Measurements from ENCODE around the gene STX2.
"Not testable (repeated sequence)": the region's sequence is repeated elsewhere in the genome, so short reads cannot be mapped to it uniquely, and the experiment has no call there.

Gene STX2

DNA sequence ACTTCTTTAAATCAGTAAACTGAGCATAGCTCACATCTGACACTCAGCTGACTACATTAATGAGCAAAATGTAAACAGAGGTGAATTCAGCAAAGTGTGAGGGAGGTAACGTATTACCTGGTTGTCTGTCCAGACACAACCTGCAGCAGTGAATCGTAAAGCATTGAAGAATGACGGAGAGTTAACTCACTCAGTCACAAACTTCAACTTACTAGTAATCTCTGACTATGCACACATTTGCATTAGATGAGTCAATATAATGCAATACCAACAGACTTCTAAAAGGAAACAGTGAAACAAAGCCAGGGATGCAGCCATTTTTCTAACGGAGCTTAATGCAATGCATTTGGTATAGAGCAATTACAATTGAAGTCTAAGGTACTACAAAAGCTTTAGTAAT is 40.0 kb downstream of the STX2 start:
- DNase-seq (ENCODE audit: low read depth): no peak

DNA sequence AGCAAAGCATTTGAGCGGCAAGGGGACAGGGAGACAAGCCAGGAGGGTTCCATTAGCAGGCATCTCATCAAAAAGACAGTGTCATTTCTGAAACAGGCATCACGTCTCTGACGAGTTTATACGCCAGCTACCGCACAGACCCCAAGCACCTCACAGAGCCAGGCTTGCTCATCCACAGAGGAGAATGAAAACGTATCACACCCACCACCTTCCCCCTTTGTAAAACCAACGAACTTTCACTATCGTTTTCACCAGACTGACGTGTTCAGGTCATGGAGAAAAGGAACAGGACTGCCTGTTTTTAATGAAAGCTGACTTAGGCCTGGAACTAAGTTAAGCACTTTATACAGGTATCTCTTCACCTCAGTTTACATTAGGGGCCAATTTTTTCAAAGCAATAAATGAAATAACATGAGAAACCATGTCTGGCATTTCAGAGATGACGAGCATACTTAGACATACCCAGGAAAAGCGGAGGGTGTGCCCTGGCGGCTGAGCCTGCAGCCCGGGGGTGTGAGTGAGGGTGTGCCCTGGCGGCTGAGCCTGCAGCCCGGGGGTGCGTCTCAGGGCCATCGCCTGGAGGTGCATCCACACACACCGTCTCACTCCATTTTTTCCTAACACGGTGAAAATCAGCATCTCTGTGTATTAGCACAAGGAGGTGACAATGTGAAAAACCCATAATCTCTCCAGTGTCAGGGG is 41.9 kb downstream of the STX2 start:
- DNase-seq (ENCODE audit: low read depth): no peak

DNA sequence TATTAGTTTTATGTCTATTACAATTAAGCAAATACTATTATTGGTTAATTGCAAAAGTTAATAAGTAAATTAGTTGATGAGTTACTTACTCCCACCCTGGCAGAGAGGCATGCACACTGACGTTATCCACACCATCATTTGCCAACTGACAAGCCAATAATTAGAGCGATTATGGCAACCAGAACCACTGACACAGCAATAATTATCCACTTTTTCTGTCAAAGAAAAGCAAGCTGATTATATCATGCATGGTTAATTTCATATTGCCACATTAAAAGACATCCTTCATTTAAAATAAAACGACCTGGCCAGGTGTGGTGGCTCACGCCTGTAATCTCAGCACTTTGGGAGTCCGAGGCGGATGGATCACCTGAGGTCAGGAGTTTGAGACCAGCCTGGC is 43.1 kb downstream of the STX2 start:
- DNase-seq (ENCODE audit: low read depth): no peak

GRCh38 chr12:130793554-130793849 is 45.5 kb downstream of the STX2 start:
- DNase-seq (ENCODE audit: low read depth): no peak

- no peak for DNase-seq (ENCODE audit: low read depth)
Measured at GRCh38 chr12:130792821-130793553, 46.1 kb downstream of the STX2 start.

DNA sequence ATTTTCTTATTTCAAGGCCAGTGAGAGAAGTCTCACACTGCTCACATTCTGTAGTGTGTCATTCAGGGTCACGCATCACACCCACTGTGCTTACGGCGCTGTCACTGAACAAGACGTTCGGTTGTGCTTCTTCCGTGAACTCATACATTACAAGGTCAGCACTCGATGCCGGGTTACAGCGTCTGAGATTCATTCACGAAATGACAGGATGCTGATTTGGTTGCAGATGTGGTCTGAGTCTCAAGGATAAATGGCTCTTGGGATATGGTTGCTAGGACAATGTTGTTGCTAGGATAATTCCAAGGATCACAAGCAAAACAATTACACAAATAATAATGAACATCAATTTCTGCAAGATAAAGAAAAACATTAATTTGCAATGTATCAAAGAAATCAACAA is 47.4 kb downstream of the STX2 start:
- no peak for DNase-seq (ENCODE audit: low read depth)

DNA sequence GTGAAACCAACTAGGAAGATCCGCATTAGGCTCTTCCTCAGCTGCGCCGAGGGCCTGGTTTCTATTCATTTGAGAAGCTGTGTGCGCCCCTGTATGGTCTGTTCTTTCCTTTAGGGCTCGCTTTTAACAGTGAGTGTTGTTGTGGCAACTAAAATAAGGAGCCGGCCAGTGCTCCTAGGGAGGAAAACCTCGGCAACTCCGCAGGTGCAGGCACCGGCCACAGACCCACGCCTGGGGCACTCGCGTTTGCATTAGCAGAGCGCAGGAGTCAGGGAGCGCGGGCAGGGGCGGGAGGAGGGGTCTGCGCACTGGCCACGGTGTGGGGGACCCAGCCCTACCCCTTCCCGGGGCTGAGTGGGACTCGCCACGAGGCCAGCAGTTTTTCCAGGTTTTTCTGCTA is 50.5 kb downstream of the STX2 start:
- DNase-seq (ENCODE audit: low read depth): no peak

GRCh38 chr12:130787445-130788410 is 51.3 kb downstream of the STX2 start:
- no peak for DNase-seq (ENCODE audit: low read depth)

GRCh38 chr12:130787041-130787440 is 52.0 kb downstream of the STX2 start:
- DNase-seq (ENCODE audit: low read depth): no peak

DNA sequence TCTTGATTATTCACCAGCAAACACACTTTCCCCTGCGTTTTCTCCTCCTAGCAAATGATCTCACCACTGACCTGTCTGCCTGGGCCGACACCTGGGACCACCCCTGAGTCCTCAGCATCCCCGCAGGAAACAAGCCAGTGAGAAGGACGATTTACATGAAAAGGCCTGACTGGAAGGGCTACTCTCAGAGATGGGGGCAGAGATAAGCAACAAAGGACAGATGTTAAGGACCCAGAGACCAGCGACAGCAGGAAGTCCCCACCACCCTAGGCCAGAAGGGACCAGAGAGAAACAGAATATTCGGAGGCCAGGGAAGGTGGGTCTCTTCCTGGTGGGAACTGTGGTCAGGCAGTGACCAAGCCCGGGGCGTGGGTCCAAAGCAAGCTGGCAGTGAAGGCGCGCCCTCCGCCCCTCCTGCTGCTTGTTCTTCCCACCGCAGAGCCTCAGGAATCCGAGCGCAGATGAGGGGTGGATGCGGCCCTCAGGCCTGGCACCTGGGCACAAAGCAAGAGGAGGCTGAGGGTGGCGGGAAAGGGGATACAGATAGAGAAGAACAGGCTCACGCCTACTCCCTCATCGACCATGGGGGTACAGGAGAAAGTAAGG is 55.8 kb downstream of the STX2 start:
- DNase-seq (ENCODE audit: low read depth): no peak

DNA sequence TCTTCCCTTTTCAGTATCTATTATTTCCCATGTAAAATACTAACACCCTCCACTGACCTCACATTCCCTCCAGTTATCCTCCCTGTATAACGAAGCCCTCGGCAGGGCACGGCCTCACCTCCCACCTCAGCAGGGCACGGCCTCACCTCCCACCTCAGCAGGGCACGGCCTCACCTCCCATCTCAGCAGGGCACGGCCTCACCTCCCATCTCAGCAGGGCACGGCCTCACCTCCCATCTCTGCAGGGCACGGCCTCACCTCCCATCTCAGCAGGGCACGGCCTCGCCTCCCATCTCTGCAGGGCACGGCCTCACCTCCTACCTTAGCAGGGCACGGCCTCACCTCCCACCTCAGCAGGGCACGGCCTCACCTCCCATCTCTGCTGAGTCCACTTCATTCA is 56.8 kb downstream of the STX2 start:
- DNase-seq (ENCODE audit: low read depth): not testable (repeated sequence)

DNA sequence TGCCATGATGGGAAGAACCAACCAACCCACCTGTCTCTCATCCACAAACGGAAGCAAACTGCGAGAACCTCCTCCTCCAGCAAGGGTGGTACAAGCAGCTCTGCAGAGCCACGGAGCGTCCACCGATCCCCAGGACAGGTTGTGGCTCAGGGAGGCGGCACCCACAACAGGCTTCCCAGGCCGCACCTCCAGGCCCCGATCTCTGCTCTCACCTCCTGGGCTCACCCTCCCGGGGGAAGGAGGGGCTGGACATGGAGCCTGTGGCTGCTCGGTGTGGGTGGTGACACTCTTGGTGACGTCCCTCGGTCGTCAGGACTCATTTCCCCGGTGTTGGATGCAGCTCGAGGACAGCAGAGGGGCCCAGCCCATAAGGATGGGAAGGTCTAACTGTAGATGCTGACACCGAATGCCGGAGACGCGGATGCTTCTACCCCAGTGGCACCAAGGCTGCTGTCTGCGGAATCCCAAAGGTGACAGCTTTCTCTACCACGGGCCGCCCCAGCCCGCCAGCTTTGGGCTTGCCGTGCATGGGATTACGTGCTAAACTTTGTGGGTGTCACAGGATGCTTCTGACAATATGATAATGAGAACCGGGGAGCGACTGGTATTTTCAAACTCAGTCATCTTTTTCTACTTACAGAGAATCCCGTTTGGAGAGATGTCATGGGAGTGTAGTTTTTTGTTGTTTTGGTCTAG is 58.0 kb downstream of the STX2 start:
- no peak for DNase-seq (ENCODE audit: low read depth)

DNA sequence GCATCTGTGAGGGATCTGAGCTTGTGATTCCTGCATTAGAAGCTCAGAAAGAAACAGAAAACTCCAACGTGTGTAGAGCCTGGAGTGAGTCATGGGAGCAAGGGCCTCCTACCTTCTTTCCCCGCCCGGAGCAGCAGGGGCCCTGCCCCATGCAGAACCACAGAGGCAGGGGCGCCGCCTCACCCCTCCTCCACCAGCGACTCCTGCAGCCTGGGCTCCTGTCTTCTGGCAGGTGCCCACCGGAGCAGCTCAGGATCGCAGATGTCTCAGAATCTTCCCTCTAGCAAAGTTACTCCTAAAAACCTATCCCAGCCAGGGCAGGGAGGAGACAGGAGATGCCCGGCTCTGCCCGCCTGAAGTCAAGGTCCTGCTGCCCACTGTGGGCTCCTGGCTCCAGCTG is 58.7 kb downstream of the STX2 start:
- no peak for DNase-seq (ENCODE audit: low read depth)

DNA sequence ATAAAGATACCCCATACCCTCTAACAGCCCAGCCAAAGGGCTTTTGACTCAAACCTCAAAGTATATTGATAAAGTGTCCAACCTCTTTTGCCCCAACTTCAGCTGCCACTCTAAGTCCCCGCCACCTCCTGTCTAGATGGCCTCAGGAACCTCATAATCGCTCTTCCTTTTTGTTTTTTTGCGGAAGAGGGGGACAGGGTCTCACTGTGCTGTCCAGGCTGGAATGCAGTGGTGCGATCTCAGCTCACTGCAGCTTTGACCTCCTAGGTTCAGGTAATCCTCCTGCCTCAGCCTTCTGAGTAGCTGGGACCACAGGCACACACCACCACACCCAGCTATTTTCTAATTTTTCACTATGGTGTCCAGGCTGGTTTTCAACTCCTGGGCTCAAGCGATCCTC is 60.3 kb downstream of the STX2 start:
- no peak for DNase-seq (ENCODE audit: low read depth)

DNA sequence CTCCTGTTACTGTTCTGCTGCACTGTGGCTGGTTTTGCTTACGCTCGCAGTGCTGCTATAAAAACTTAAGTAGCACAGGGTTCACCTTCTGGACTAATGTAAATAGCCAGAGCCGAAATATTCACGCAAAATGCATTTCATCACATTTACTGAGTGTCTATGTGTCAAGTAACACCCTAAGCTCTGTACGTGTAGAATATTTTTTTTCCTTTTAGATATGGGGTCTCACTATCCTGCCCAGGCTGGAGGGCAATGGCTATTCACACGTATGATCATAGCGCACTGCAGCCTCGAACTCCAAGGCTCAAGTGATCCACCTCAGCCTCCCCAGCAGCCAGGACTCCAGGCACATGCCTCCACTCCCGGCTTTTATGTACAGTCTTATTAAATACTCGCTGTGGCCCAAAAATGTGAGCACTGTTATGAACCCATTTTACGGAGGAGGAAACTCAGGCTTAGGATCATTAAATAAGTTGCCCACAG is 62.2 kb downstream of the STX2 start:
- no peak for DNase-seq (ENCODE audit: low read depth)

- peak; percentile 65 for DNase-seq (ENCODE audit: low read depth)
Measured at GRCh38 chr12:130775953-130776856, 62.8 kb downstream of the STX2 start.

DNA sequence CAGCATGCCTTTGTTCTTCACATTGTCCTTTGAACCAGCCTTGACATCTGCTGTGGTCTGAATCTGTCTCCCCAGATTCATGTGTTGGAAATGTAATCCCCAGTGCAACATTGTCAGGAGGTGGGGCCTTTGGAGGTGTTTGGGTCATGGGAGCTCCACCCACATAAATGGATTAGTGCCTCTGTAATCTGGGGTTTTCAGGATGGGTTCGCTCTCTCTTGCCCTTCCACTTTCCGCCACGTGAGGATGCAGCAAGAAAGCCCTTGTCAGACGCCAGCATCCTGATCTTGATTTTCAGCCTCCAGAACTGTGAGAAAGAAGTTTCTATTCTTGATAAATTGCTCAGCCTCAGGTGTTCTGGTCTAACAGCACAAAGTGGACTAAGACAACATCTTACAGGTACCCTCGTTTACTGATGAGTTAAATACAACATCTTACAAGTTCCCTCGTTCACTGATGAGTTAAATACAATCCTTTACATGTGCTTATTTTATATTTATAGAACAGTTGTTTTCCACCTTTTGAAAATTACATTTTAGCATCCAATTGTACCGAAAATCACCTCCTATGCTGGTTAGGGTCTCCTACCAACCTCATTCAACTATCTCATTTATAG is 68.5 kb downstream of the STX2 start:
- no peak for DNase-seq (ENCODE audit: low read depth)

- no peak for DNase-seq (ENCODE audit: low read depth)
Measured at GRCh38 chr12:130768120-130768519, 70.9 kb downstream of the STX2 start.

DNA sequence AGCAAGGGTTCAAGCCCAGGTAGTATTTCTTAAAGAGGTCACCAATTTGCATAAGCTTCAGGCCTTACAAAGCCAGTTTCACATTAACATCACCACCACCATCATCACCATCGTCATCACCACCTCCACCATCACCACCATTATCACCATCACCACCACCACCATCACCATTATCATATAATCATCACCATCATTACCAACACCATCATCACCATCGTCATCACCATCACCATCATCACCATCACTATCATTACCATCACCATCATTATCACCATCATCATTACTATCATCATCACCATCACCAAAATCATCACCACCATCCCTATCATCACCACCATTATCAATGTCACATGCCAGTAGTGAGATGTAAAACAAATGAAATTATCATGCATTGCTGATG is 72.6 kb downstream of the STX2 start:
- no peak for DNase-seq (ENCODE audit: low read depth)

DNA sequence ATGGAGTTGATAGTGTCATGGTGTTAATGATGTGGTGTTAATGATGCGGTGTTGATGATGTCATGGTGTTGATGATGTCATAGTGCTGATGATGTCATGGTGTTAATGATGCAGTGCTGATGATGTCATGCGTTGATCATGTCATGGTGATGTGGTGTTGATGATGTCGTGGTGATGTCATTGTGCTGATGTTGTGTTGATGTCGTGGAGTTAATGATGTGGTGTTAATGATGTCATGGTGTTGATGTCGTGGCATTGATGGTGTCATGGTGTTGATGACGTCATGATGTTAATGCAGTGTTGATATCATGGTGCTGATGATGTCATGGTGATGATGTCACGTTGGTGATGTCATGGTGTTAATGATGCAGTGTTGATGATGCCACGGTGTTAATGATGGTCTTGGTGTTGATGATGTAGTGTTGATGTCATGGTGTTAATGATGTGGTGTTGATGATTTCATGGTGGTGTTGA is 73.8 kb downstream of the STX2 start:
- no peak for DNase-seq (ENCODE audit: low read depth)

Measured in non-pigmented ciliary epithelial cell (primary cell).